C4-2B (cell line): ENCODE measurements around the gene CRTC1.

Source experiments
- ZFX ChIP-seq: fragments of 450-650 bp; IDR thresholded peaks from 2 replicates; pipeline ENCODE4 v1.6.1; 2017
- TF ChIP-seq, protein P1 (sequence below): fragments of 450-650 bp; conservative IDR thresholded peaks from 2 replicates; pipeline ENCODE4 v1.5.1; 2017; ENCODE audit warnings: mild to moderate bottlenecking

DNA sequence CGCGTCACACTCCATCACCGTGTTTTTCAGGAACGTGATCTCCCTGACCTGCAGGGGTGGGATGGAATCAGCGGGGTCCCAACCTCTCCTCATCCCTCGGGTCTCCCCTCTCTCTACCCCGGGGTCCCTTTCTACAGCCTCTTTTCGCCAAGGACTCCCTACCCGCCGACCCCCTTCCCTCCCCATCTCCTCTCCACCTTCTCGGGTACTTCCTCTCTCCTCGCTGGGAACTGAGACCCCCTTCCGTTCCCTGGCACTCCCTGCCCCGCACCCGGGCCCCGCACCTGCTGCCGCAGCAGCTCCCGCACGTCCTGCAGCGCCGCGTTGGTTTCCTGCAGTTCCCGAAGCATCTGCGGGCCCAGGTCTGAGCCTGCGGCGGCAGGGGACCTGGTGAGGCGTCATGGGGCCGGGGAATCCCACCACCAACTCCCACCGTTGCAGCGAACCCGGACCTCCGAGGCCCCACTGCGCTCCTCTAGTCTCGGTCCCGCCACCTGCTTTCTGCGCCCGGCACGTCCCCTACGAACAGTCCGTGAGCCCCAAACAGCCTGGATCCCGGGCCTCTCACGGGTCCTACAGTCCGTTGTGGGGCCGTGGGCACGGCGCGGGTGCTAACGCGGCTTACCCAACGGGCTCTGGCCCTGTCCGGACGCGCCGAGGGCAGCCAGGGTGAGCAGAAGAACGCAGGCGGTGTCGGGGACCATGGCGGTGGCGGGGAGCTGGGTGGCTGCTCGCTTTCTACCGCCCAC, 107.3 kb downstream of the CRTC1 start, which contains the start of gene COMP:
- TF ChIP-seq, protein P1, sequence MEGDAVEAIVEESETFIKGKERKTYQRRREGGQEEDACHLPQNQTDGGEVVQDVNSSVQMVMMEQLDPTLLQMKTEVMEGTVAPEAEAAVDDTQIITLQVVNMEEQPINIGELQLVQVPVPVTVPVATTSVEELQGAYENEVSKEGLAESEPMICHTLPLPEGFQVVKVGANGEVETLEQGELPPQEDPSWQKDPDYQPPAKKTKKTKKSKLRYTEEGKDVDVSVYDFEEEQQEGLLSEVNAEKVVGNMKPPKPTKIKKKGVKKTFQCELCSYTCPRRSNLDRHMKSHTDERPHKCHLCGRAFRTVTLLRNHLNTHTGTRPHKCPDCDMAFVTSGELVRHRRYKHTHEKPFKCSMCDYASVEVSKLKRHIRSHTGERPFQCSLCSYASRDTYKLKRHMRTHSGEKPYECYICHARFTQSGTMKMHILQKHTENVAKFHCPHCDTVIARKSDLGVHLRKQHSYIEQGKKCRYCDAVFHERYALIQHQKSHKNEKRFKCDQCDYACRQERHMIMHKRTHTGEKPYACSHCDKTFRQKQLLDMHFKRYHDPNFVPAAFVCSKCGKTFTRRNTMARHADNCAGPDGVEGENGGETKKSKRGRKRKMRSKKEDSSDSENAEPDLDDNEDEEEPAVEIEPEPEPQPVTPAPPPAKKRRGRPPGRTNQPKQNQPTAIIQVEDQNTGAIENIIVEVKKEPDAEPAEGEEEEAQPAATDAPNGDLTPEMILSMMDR, result no peak
- TF ChIP-seq ZFX, result no peak
